Lower leg skin (tissue), 4 donors: Measurements from ENCODE around the gene DTNB. TPM values are rescaled to one million over a fixed set of nuclear protein-coding genes. Genes with fewer than 3 reads are reported as not detected.

Experiments
- DNase-seq, 2 donors: peaks; one replicate each; pipeline ENCODE4 v3.0.0-alpha.2; 2019; ENCODE audit warnings: low spot score in 2 of 2
- H3K4me3 ChIP-seq: fragments of 200-600 bp; sonication (generic); 2 replicates; pipeline ENCODE4 v1.5.1; 2017; ENCODE audit warnings: mild to moderate bottlenecking, low read depth; ENCODE audit not compliant: poor library complexity, severe bottlenecking
- POLR2A ChIP-seq, 2 donors: fragments of 450-650 bp; IDR thresholded peaks; one replicate each; pipeline ENCODE4 v1.6.1; 2016 to 2017; ENCODE audit warnings: antibody characterized with exemption in 2 of 2, mild to moderate bottlenecking in 1 of 2, moderate library complexity in 1 of 2
- whole genome bisulfite sequencing, 2 donors: methylation state at CpG; one replicate each; pipeline ENCODE4 v1.1.5; 2018; 5-methylcytosine and 5-hydroxymethylcytosine counted together
- intact Hi-C: fragments of 100-400 bp; cut with DNase I; formaldehyde crosslinking; loops from one replicate; pipeline ENCODE4 v1.15.0; 2023; ENCODE audit warnings: low total_unique reads
- total RNA-seq, 4 donors: library from RNA; depleted of rRNA; stranded (reverse); fragments of >200 nt; gene quantifications; one replicate each; pipeline ENCODE4 v1.1.0, GENCODE V29; 2016
- TF ChIP-seq, protein P1 (sequence below), 3 donors: fragments of 450-650 bp; IDR thresholded peaks; one replicate each; pipeline ENCODE4 v1.5.1; 2016; ENCODE audit warnings: antibody characterized with exemption in 3 of 3, mild to moderate bottlenecking in 3 of 3, moderate library complexity in 2 of 3

The DTNB gene
- total RNA-seq, 4 donors from 2014 or later: 8.8 to 15.2 (median 12.7) TPM

DNA sequence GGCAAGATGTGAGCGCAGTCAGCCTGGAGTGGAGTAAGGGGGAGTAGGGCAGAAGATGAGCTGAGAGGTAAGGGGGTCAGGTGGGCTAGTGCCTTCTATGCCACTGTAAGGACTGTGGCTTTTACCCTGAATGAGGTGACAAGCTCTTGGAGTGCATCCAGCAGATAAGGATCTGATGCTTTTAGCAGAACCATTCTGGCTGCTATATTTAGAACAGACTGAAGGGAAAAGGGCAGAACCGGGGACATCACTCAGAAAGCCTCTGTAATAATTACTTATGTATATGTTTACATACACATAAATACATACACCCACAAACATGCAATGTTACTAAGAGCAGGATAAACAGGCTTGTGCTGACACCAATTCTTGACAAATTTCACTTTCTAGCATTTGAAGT, 124.8 kb downstream of the DTNB start:
- no peak overlapping the region for H3K4me3 ChIP-seq
- 66 to 67% methylated on average over 2 of the region's 2 CpGs for WGBS, 2 donors
- TF ChIP-seq, protein P1, sequence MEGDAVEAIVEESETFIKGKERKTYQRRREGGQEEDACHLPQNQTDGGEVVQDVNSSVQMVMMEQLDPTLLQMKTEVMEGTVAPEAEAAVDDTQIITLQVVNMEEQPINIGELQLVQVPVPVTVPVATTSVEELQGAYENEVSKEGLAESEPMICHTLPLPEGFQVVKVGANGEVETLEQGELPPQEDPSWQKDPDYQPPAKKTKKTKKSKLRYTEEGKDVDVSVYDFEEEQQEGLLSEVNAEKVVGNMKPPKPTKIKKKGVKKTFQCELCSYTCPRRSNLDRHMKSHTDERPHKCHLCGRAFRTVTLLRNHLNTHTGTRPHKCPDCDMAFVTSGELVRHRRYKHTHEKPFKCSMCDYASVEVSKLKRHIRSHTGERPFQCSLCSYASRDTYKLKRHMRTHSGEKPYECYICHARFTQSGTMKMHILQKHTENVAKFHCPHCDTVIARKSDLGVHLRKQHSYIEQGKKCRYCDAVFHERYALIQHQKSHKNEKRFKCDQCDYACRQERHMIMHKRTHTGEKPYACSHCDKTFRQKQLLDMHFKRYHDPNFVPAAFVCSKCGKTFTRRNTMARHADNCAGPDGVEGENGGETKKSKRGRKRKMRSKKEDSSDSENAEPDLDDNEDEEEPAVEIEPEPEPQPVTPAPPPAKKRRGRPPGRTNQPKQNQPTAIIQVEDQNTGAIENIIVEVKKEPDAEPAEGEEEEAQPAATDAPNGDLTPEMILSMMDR (IDR thresholded peaks at IDR 0.05): no peak
- TF ChIP-seq POLR2A (IDR thresholded peaks at IDR 0.05): no peak
- intact Hi-C loops: no loop called here
- DNase-seq: no peak

DNA sequence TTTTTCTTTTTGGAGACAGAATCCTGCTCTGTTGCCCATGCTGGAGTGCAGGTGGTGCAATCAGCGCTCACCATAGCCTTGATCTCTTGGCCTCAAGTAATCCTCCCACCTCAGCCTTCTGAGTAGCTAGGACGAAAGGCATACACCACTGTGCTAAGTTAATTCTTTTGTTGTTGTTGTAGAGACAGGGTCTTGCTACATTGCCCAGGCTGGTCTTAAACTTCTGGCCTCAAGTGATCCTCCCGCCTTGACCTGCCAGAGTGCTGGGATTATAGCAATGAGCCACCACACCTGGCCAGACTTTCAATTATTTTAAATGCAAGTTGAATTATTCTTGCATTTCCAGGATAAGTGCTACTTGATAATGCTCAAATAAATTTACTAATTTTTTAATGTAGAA, 126.5 kb downstream of the DTNB start:
- intact Hi-C loops: no loop called here
- no peak overlapping the region for H3K4me3 ChIP-seq
- TF ChIP-seq, protein P1 (IDR thresholded peaks at IDR 0.05): no peak
- no peak for TF ChIP-seq POLR2A (IDR thresholded peaks at IDR 0.05)
- DNase-seq: no peak
- WGBS, 2 donors: 99 to 100% methylated on average over 3 of the region's 3 CpGs

DNA sequence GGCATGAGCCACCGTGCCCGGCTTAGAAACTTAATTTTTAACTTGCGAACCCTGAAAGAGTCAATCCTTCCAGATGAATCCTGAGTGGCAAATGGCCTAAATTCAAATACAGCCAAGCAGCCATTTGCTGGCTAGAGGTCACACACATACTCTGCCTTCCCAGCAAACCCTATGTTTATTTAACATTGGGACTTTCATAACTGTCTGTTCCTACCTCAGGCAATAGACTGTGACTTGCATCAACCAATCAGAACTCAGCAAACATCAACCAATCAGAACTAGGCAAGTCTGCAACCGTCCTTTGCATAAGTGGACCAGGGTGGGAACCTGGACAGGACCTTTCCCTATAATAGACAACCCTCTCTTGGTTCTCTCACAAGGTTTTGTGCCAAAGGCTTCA, 127.5 kb downstream of the DTNB start:
- TF ChIP-seq POLR2A (IDR thresholded peaks at IDR 0.05): no peak
- TF ChIP-seq, protein P1 (IDR thresholded peaks at IDR 0.05): no peak
- intact Hi-C loops: no loop called here
- WGBS, 2 donors: 93 to 97% methylated on average over 4 of the region's 4 CpGs
- no peak for DNase-seq
- H3K4me3 ChIP-seq: no peak overlapping the region

DNA sequence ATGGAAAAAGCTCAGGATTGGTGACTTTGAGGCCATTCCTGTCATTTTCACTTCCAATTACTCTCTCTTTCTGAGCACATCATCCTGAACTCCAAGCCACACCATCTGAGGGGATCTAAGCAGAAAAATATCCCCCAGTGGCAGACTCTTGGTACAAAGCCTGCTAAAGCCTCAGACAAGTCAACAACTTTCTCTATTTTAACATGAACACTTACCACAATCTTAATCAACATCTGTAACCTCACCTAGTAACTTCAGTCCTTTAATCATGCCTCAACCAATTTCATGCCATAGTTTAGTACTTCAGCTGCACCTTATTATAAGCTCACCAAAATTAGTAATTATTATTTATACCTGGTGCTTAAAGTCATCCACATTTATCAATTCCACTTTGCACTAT, 128.9 kb downstream of the DTNB start:
- DNase-seq: no peak
- intact Hi-C loops: no loop called here
- no peak overlapping the region for H3K4me3 ChIP-seq
- TF ChIP-seq, protein P1 (IDR thresholded peaks at IDR 0.05): no peak
- no peak for TF ChIP-seq POLR2A (IDR thresholded peaks at IDR 0.05)

DNA sequence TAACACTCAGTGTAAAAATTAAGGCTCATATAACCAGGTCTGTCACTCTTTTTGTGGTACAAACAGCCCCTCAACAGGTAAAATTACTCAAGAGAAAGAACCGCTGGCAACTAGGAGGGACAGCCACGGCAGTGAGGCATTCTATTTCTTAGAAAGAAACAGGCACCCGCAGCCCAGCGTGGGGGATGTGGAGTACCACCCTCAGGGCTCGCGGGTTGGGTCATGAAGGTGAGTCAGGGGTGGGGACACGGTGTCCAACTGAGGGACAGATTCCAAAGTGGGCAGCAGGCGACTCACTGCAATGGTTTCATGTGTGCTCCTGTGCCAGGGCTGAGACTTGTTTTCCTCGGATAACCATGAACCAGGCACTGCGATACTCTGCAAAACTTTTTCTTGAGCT, 129.4 kb downstream of the DTNB start:
- H3K4me3 ChIP-seq: no peak overlapping the region
- 84 to 94% methylated on average over 9 to 10 of the region's 10 CpGs for WGBS, 2 donors
- no peak for TF ChIP-seq POLR2A (IDR thresholded peaks at IDR 0.05)
- TF ChIP-seq, protein P1 (IDR thresholded peaks at IDR 0.05): no peak
- intact Hi-C loops: no loop called here
- no peak for DNase-seq

DNA sequence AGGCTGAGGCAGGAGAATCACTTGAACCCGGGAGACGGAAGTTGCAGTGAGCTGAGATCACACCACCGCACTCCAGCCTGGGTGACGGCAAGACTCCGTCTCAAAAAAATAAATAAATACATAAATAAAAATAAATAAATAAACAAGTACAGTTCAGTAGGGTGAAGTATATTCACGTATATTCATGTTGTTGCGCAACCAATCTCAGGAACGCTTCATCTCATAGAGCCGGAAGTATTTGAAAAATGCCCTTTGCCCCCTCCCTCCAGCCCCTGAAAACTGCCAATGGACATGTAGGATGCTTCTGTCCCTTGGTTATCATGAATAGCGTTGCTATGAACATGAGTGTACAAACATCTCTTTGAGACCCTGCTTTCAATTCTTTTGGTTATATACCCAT, 132.0 kb downstream of the DTNB start:
- 96 to 99% methylated on average over 10 of the region's 10 CpGs for WGBS, 2 donors
- DNase-seq: no peak
- no peak overlapping the region for H3K4me3 ChIP-seq
- intact Hi-C loops: no loop called here
- no peak for TF ChIP-seq POLR2A (IDR thresholded peaks at IDR 0.05)
- TF ChIP-seq, protein P1 (IDR thresholded peaks at IDR 0.05): no peak
